ENCODE results near the gene GCSAM.

Gene GCSAM

GRCh38 chr3:112170046-112170445 lies 37.0 kb upstream of the GCSAM start:
- Histone ChIP-seq H2AK5ac (ENCODE audit: low read depth, low read length) (no peak overlapping the region), H3K9me3 (replicated peaks in 1 of 2; ENCODE audit: control insufficient read depth in 2 of 2, insufficient read depth in 1 of 2, low read depth in 1 of 2, low read length in 2 of 2) (peaks cover 0 to 2% of the 10 kb centered on the region in 2 donors), H3K18ac (ENCODE audit: low read length) (no peak overlapping the region), H4K8ac (ENCODE audit: low read depth, low read length) (no peak overlapping the region), H3K79me1 (ENCODE audit: low read depth, low read length) (no peaks in the 10 kb centered on the region), H3K36me3 (replicated peaks in 1 of 2; ENCODE audit: control insufficient read depth in 2 of 2, insufficient read depth in 2 of 2, low read length in 2 of 2) (no peaks in the 10 kb centered on the region), H3K27ac (replicated peaks; ENCODE audit: low read length) (no peak overlapping the region), H3K4me3 (ENCODE audit: low read length in 2 of 2) (no peak overlapping the region), H2BK15ac (ENCODE audit: low read length) (no peak overlapping the region), H3K4me1 (ENCODE audit: control insufficient read depth in 2 of 2, insufficient read depth in 1 of 2, low read depth in 1 of 2, low read length in 2 of 2) (peaks cover 0 to 2% of the 10 kb centered on the region in 2 donors), H4K91ac (ENCODE audit: low read depth, low read length, poor library complexity) (no peak overlapping the region), H2BK5ac (ENCODE audit: low read length) (no peak overlapping the region), H3K23ac (ENCODE audit: low read depth, low read length, poor library complexity) (no peak overlapping the region), H3K14ac (ENCODE audit: low read length) (no peak overlapping the region), H3K4ac (ENCODE audit: low read length) (no peak overlapping the region), H2BK12ac (ENCODE audit: low read length) (no peak overlapping the region), H2AFZ (ENCODE audit: low read length) (no peak overlapping the region), H3K4me2 (ENCODE audit: insufficient read depth, low read length, poor library complexity, severe bottlenecking) (no peak overlapping the region), H3K9ac (ENCODE audit: low read depth, low read length, poor library complexity) (no peak overlapping the region), H3K27me3 (ENCODE audit: control insufficient read depth in 3 of 3, insufficient read depth in 3 of 3, low read depth in 1 of 3, low read length in 3 of 3) (no peaks in the 10 kb centered on the region), H2BK120ac (ENCODE audit: low read depth, low read length) (no peak overlapping the region)
- no peak for DNase-seq (ENCODE audit: low spot score)
- WGBS, 2 donors (ENCODE audit: extremely low coverage in 2 of 2, insufficient read length in 2 of 2, insufficient replicate concordance in 1 of 2) = no CpG with 5 or more reads among the region's 2 CpGs

GRCh38 chr3:112167758-112168157 lies 34.7 kb upstream of the GCSAM start:
- H2BK15ac ChIP-seq (ENCODE audit: low read length) = no peak overlapping the region
- H2BK12ac ChIP-seq (ENCODE audit: low read length) = no peak overlapping the region
- no CpG with 5 or more reads among the region's 2 CpGs for WGBS, 2 donors (ENCODE audit: extremely low coverage in 2 of 2, insufficient read length in 2 of 2, insufficient replicate concordance in 1 of 2)

GRCh38 chr3:112149136-112149535 lies 16.1 kb upstream of the GCSAM start:
- Histone ChIP-seq H3K4ac (ENCODE audit: low read length) (no peak overlapping the region), H4K8ac (ENCODE audit: low read depth, low read length) (no peak overlapping the region), H2BK120ac (ENCODE audit: low read depth, low read length) (no peak overlapping the region), H3K27ac (replicated peaks; ENCODE audit: low read length) (no peak overlapping the region), H3K18ac (ENCODE audit: low read length) (no peak overlapping the region), H3K79me1 (ENCODE audit: low read depth, low read length) (no peaks in the 10 kb centered on the region), H3K9me3 (replicated peaks in 1 of 2; ENCODE audit: control insufficient read depth in 2 of 2, insufficient read depth in 1 of 2, low read depth in 1 of 2, low read length in 2 of 2) (peaks cover 16 to 17% of the 10 kb centered on the region in 2 donors), H2BK5ac (ENCODE audit: low read length) (peak overlapping the region; percentile 49), H2BK15ac (ENCODE audit: low read length) (no peak overlapping the region), H3K4me2 (ENCODE audit: insufficient read depth, low read length, poor library complexity, severe bottlenecking) (no peak overlapping the region), H3K23ac (ENCODE audit: low read depth, low read length, poor library complexity) (no peak overlapping the region), H3K4me3 (ENCODE audit: low read length in 2 of 2) (no peak overlapping the region), H3K9ac (ENCODE audit: low read depth, low read length, poor library complexity) (no peak overlapping the region), H3K14ac (ENCODE audit: low read length) (no peak overlapping the region), H3K4me1 (ENCODE audit: control insufficient read depth in 2 of 2, insufficient read depth in 1 of 2, low read depth in 1 of 2, low read length in 2 of 2) (no peaks in the 10 kb centered on the region), H2AFZ (ENCODE audit: low read length) (no peak overlapping the region), H3K27me3 (ENCODE audit: control insufficient read depth in 3 of 3, insufficient read depth in 3 of 3, low read depth in 1 of 3, low read length in 3 of 3) (peaks cover 0 to 3% (median 0%) of the 10 kb centered on the region in 3 experiments), H4K91ac (ENCODE audit: low read depth, low read length, poor library complexity) (no peak overlapping the region), H3K36me3 (replicated peaks in 1 of 2; ENCODE audit: control insufficient read depth in 2 of 2, insufficient read depth in 2 of 2, low read length in 2 of 2) (no peaks in the 10 kb centered on the region), H2AK5ac (ENCODE audit: low read depth, low read length) (peak overlapping the region; percentile 30), H2BK12ac (ENCODE audit: low read length) (no peak overlapping the region)
- WGBS, 2 donors (ENCODE audit: extremely low coverage in 2 of 2, insufficient read length in 2 of 2, insufficient replicate concordance in 1 of 2) = no CpG with 5 or more reads among the region's 1 CpG
- DNase-seq (ENCODE audit: low spot score) = no peak

More at GRCh38 chr3:112167758-112168157, 34.7 kb upstream of the GCSAM start:
- Histone ChIP-seq H3K9me3 (replicated peaks in 1 of 2; ENCODE audit: control insufficient read depth in 2 of 2, insufficient read depth in 1 of 2, low read depth in 1 of 2, low read length in 2 of 2) (peaks cover 0 to 2% of the 10 kb centered on the region in 2 donors), H3K36me3 (replicated peaks in 1 of 2; ENCODE audit: control insufficient read depth in 2 of 2, insufficient read depth in 2 of 2, low read length in 2 of 2) (no peaks in the 10 kb centered on the region), H3K4me2 (ENCODE audit: insufficient read depth, low read length, poor library complexity, severe bottlenecking) (no peak overlapping the region), H3K9ac (ENCODE audit: low read depth, low read length, poor library complexity) (no peak overlapping the region), H3K27me3 (ENCODE audit: control insufficient read depth in 3 of 3, insufficient read depth in 3 of 3, low read depth in 1 of 3, low read length in 3 of 3) (no peaks in the 10 kb centered on the region), H2BK5ac (ENCODE audit: low read length) (no peak overlapping the region), H3K4me3 (ENCODE audit: low read length in 2 of 2) (no peak overlapping the region), H3K4me1 (ENCODE audit: control insufficient read depth in 2 of 2, insufficient read depth in 1 of 2, low read depth in 1 of 2, low read length in 2 of 2) (peaks cover 0 to 2% of the 10 kb centered on the region in 2 donors), H3K14ac (ENCODE audit: low read length) (no peak overlapping the region), H3K79me1 (ENCODE audit: low read depth, low read length) (no peaks in the 10 kb centered on the region), H2AK5ac (ENCODE audit: low read depth, low read length) (no peak overlapping the region), H2AFZ (ENCODE audit: low read length) (no peak overlapping the region), H2BK120ac (ENCODE audit: low read depth, low read length) (no peak overlapping the region), H4K8ac (ENCODE audit: low read depth, low read length) (no peak overlapping the region), H3K23ac (ENCODE audit: low read depth, low read length, poor library complexity) (no peak overlapping the region), H3K4ac (ENCODE audit: low read length) (no peak overlapping the region), H4K91ac (ENCODE audit: low read depth, low read length, poor library complexity) (no peak overlapping the region), H3K27ac (replicated peaks; ENCODE audit: low read length) (no peak overlapping the region), H3K18ac (ENCODE audit: low read length) (no peak overlapping the region)
- DNase-seq (ENCODE audit: low spot score) = no peak

- WGBS, 2 donors (ENCODE audit: extremely low coverage in 2 of 2, insufficient read length in 2 of 2, insufficient replicate concordance in 1 of 2) = no CpG with 5 or more reads among the region's 1 CpG
- no peaks in the 10 kb centered on the region for H3K79me1 ChIP-seq (ENCODE audit: low read depth, low read length)
- H3K9ac ChIP-seq (ENCODE audit: low read depth, low read length, poor library complexity) = no peak overlapping the region
- H2BK15ac ChIP-seq (ENCODE audit: low read length) = no peak overlapping the region
- peaks cover 0 to 3% (median 0%) of the 10 kb centered on the region in 3 experiments for H3K27me3 ChIP-seq (ENCODE audit: control insufficient read depth in 3 of 3, insufficient read depth in 3 of 3, low read depth in 1 of 3, low read length in 3 of 3)
- H4K8ac ChIP-seq (ENCODE audit: low read depth, low read length) = no peak overlapping the region
- H3K27ac ChIP-seq (replicated peaks; ENCODE audit: low read length) = no peak overlapping the region
- no peak overlapping the region for H2BK12ac ChIP-seq (ENCODE audit: low read length)
- H3K23ac ChIP-seq (ENCODE audit: low read depth, low read length, poor library complexity) = no peak overlapping the region
- H3K18ac ChIP-seq (ENCODE audit: low read length) = no peak overlapping the region
- H3K9me3 ChIP-seq (replicated peaks in 1 of 2; ENCODE audit: control insufficient read depth in 2 of 2, insufficient read depth in 1 of 2, low read depth in 1 of 2, low read length in 2 of 2) = peaks cover 3 to 8% of the 10 kb centered on the region in 2 donors
- no peak overlapping the region for H3K4me2 ChIP-seq (ENCODE audit: insufficient read depth, low read length, poor library complexity, severe bottlenecking)
- no peaks in the 10 kb centered on the region for H3K36me3 ChIP-seq (replicated peaks in 1 of 2; ENCODE audit: control insufficient read depth in 2 of 2, insufficient read depth in 2 of 2, low read length in 2 of 2)
- H4K91ac ChIP-seq (ENCODE audit: low read depth, low read length, poor library complexity) = no peak overlapping the region
- no peak overlapping the region for H3K14ac ChIP-seq (ENCODE audit: low read length)
- H3K4me1 ChIP-seq (ENCODE audit: control insufficient read depth in 2 of 2, insufficient read depth in 1 of 2, low read depth in 1 of 2, low read length in 2 of 2) = no peaks in the 10 kb centered on the region
- H2BK120ac ChIP-seq (ENCODE audit: low read depth, low read length) = no peak overlapping the region
- no peak overlapping the region for H2BK5ac ChIP-seq (ENCODE audit: low read length)
- no peak overlapping the region for H2AK5ac ChIP-seq (ENCODE audit: low read depth, low read length)
- no peak overlapping the region for H2AFZ ChIP-seq (ENCODE audit: low read length)
- H3K4me3 ChIP-seq (ENCODE audit: low read length in 2 of 2) = no peak overlapping the region
- H3K4ac ChIP-seq (ENCODE audit: low read length) = no peak overlapping the region
- no peak for DNase-seq (ENCODE audit: low spot score)
Measured at GRCh38 chr3:112143689-112144088, 10.6 kb upstream of the GCSAM start.
